ENCODE data around the gene NIPAL4. TPM values are rescaled to one million over a fixed set of nuclear protein-coding genes. Genes with fewer than 3 reads are reported as not detected.

NIPAL4 gene
- total RNA-seq, 6 experiments from 2014 or later, result 0.07 TPM; not detected in 5

GRCh38 chr5:157434096-157434495 lies 25.9 kb upstream of the NIPAL4 start:
- ATAC-seq (no peak), DNase-seq (no peak)
- intact Hi-C loops (cut with DNase I), result no loop called here
- Histone ChIP-seq H3K4me3 (no peak overlapping the region), H3K36me3 (no peaks in the 10 kb centered on the region), H3K9me3 (no peaks in the 10 kb centered on the region), H3K4me1 (no peaks in the 10 kb centered on the region), H3K27ac (no peak overlapping the region), H3K27me3 (no peaks in the 10 kb centered on the region)
- WGBS (ENCODE audit: insufficient coverage, low coverage, low lambda C conversion rate, missing lambda C conversion rate), result 93% methylated on average over 3 of the region's 4 CpGs
- TF ChIP-seq POLR2A (IDR thresholded peaks at IDR 0.05), result no peak
- no peak for TF ChIP-seq CTCF (IDR thresholded peaks at IDR 0.05)

GRCh38 chr5:157443041-157443549 lies 16.9 kb upstream of the NIPAL4 start:
- TF ChIP-seq POLR2A (IDR thresholded peaks at IDR 0.05), result no peak
- no peak for TF ChIP-seq CTCF (IDR thresholded peaks at IDR 0.05)
- no peak for DNase-seq
- Histone ChIP-seq H3K4me3 (no peak overlapping the region), H3K27me3 (no peaks in the 10 kb centered on the region), H3K36me3 (no peaks in the 10 kb centered on the region), H3K4me1 (no peaks in the 10 kb centered on the region), H3K9me3 (no peaks in the 10 kb centered on the region), H3K27ac (no peak overlapping the region)
- intact Hi-C loops (cut with DNase I), result loop anchor here in 1 of 2 donors (10.0 kb wide), 1 partner anchor 272 kb away; no protein-coding TSS in a partner anchor
- 66% methylated on average over 6 of the region's 7 CpGs for WGBS (ENCODE audit: insufficient coverage, low coverage, low lambda C conversion rate, missing lambda C conversion rate)
- ATAC-seq, result no peak

GRCh38 chr5:157444224-157444623 lies 15.8 kb upstream of the NIPAL4 start:
- TF ChIP-seq CTCF (IDR thresholded peaks at IDR 0.05), result no peak

GRCh38 chr5:157445745-157446411 lies 14.1 kb upstream of the NIPAL4 start:
- ATAC-seq, result no peak

More at GRCh38 chr5:157444224-157444623, 15.8 kb upstream of the NIPAL4 start:
- ATAC-seq, result peak in 1 of 4 donors; percentile 60
- DNase-seq, result peak in 1 of 3 donors; percentile 40
- H3K4me1 ChIP-seq, result no peaks in the 10 kb centered on the region
- no peak overlapping the region for H3K4me3 ChIP-seq
- no peaks in the 10 kb centered on the region for H3K27me3 ChIP-seq
- H3K9me3 ChIP-seq, result no peaks in the 10 kb centered on the region
- 21% methylated on average over 4 of the region's 4 CpGs for WGBS (ENCODE audit: insufficient coverage, low coverage, low lambda C conversion rate, missing lambda C conversion rate)
- no peak overlapping the region for H3K27ac ChIP-seq
- intact Hi-C loops (cut with DNase I), result loop anchor here in 1 of 2 donors (10.0 kb wide), 1 partner anchor 271 kb away; no protein-coding TSS in a partner anchor
- H3K36me3 ChIP-seq, result no peaks in the 10 kb centered on the region

More at GRCh38 chr5:157445745-157446411, 14.1 kb upstream of the NIPAL4 start:
- Histone ChIP-seq H3K27ac (no peak overlapping the region), H3K27me3 (no peaks in the 10 kb centered on the region), H3K4me3 (no peak overlapping the region), H3K36me3 (no peaks in the 10 kb centered on the region), H3K9me3 (no peaks in the 10 kb centered on the region), H3K4me1 (no peaks in the 10 kb centered on the region)
- DNase-seq, result no peak
- TF ChIP-seq CTCF (IDR thresholded peaks at IDR 0.05) (no peak), POLR2A (IDR thresholded peaks at IDR 0.05) (no peak)
- 75% methylated on average over 5 of the region's 5 CpGs for WGBS (ENCODE audit: insufficient coverage, low coverage, low lambda C conversion rate, missing lambda C conversion rate)
- intact Hi-C loops (cut with DNase I), result loop anchor here in 1 of 2 donors (10.0 kb wide), 1 partner anchor 269 kb away; no protein-coding TSS in a partner anchor

Data from right lobe of liver (tissue), 6 donors.